ENCODE results near the gene FSTL5. TPM values are rescaled to one million over a fixed set of nuclear protein-coding genes. Genes with fewer than 3 reads are reported as not detected.

The FSTL5 gene
- total RNA-seq, 1 experiment from 2014 or later: not detected

GRCh38 chr4:161893566-161893965, 270.2 kb downstream of the FSTL5 start:
- Histone ChIP-seq H3K27me3 (ENCODE audit: insufficient read depth, low read length) (no peaks in the 10 kb centered on the region), H3K4me2 (ENCODE audit: insufficient read depth, insufficient read length, low read length) (no peak overlapping the region), H3K23me2 (ENCODE audit: insufficient read length, low read depth, low read length, poor library complexity, severe bottlenecking) (no peaks in the 10 kb centered on the region), H4K5ac (ENCODE audit: insufficient read length, low read depth, low read length) (no peak overlapping the region), H3K18ac (ENCODE audit: insufficient read length, low read depth, low read length) (no peak overlapping the region), H4K8ac (replicated peaks; ENCODE audit: insufficient read length, low read depth, low read length) (no peak overlapping the region), H2AFZ (ENCODE audit: low read length) (no peak overlapping the region), H4K91ac (ENCODE audit: insufficient read length, low read depth, low read length) (no peak overlapping the region), H2AK5ac (ENCODE audit: insufficient read length, low read length) (no peak overlapping the region), H2BK20ac (ENCODE audit: low read depth, low read length, poor library complexity, severe bottlenecking) (no peak overlapping the region), H3K4me1 (ENCODE audit: insufficient read depth, low read length) (no peaks in the 10 kb centered on the region), H3K27ac (ENCODE audit: insufficient read length, low read depth, low read length) (no peak overlapping the region), H3K23ac (ENCODE audit: insufficient read length, low read depth, low read length) (no peak overlapping the region), H3T11ph (ENCODE audit: low read length) (no peak overlapping the region), H3K79me1 (ENCODE audit: insufficient read depth, low read depth, low read length, poor library complexity, severe bottlenecking) (no peaks in the 10 kb centered on the region), H3K9ac (ENCODE audit: extremely low read depth, insufficient read length, low read length) (no peak overlapping the region), H2BK120ac (ENCODE audit: low read depth, low read length, poor library complexity, severe bottlenecking) (no peak overlapping the region), H2BK5ac (ENCODE audit: insufficient read length, low read length) (no peak overlapping the region), H3K79me2 (ENCODE audit: insufficient read depth, low read length) (no peaks in the 10 kb centered on the region), H4K20me1 (ENCODE audit: control insufficient read depth, insufficient read depth, insufficient read length) (no peaks in the 10 kb centered on the region), H3K9me3 (ENCODE audit: control insufficient read depth, low read depth, low read length) (no peaks in the 10 kb centered on the region), H2BK15ac (ENCODE audit: low read depth, low read length) (no peak overlapping the region), H3K14ac (ENCODE audit: insufficient read depth, low read length) (no peak overlapping the region), H3K56ac (ENCODE audit: insufficient read length, low read depth, low read length) (no peak overlapping the region), H2BK12ac (ENCODE audit: insufficient read length, low read depth, low read length) (no peak overlapping the region), H3K4ac (ENCODE audit: low read depth, low read length) (no peak overlapping the region)
- Mint-ChIP-seq H3K36me3 (ENCODE audit: insufficient read depth in 1 of 3, low read depth in 3 of 3) (no peaks in the 10 kb centered on the region), H3K4me1 (no peaks in the 10 kb centered on the region), H3K9me3 (no peaks in the 10 kb centered on the region), H3K27ac (no peak overlapping the region), H3K4me3 (no peak overlapping the region), H3K27me3 (ENCODE audit: low read depth) (no peaks in the 10 kb centered on the region)
- TF ChIP-seq CTCF (conservative IDR thresholded peaks at IDR 0.05): no peak
- WGBS (ENCODE audit: extremely low coverage, insufficient read length, low lambda C conversion rate): no CpG with 5 or more reads among the region's 1 CpG
- no peak for DNase-seq

Data from H9 (cell line).